HG02623 (cell line): ENCODE data around the gene MAP3K9.

Experiments
- ATAC-seq: cut with Tn5 transposase; IDR thresholded peaks from one replicate; pipeline ENCODE4 v1.9.1; 2021; ENCODE audit warnings: moderate library complexity; ENCODE audit not compliant: unreplicated experiment

The MAP3K9 gene

DNA sequence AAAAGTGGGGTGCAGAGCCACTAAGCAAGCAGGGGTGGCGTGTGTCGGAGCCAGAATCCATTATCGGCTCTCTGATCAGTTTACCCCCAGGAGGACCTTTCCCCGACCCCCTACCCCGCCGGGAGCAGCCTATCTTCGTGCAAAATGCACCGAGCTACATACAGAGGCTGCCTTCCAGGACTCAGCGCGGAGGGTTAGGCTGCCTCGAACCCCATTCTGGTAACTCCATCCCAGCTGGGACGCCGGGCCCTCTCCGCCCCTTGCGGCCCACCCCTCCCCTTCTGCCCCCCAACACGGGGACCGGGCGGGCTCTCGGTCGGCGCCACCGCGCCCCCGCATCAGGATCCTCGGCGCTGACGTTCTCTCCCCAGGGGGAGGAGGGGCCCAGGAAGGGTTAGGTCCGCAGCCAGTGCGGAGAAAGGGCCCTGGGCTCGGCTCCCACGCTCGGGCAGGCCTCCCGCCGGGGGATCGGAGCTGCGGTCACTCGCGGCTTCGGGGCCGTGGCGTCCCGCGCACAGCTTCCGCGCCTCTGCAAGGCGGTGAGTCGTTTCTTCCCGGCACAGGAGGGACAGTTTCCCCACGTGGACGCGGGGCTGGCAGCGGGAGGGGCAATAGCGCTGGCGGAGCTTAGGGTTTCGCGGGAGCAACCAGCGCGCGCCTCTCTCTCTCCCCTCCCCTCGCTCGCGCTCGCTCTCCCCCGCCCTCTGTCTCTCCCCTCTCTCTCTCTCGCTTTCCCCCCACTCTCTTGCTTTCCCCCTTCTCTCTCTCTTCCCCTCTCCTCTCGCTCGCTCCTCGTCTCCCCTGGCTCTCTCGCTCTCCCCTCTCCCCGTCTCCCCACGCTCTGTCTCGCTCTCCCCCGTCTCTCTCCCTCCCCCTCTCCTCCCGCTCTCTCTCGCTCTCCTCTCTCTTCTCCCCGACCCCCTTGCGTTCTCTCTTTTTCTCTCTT lies 12.5 kb upstream of the MAP3K9 start:
- ATAC-seq: no peak

DNA sequence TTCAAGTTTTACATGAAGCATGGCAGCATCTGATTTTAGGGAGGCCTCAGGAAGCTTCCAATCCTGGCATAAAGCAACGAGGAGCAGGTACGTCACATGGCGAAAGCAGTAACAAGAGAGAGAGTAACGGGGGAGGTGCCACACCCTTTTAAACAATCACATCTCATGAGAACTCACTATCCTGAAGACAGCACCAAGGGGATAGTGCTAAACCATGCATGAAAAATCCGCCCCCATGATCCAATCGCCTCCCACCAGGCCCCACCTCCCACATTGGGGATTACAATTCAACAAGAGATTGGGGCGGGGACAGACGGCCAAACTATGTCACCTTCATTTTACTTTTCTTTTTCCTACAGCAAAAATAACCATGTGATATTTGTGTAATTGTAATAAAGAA lies 7.2 kb upstream of the MAP3K9 start:
- ATAC-seq: no peak

DNA sequence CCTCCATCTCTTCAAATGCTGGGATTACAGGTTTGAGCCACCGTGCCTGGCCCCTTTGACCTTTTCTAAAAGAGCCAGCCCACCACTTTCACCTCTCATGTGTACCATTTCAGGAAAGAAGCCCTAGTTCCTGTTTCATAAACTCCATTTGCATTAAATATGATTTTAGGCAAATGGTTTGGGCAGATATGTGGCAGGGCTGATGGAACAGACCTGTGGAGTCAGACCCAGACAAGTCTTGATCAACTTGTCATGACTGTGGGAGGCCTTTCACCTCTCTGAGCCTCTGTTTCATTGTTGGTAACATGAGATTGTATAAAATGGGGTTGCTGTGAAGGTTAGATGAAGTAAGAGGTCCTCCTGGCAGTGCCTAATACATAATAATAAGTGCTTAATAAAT lies 5.2 kb upstream of the MAP3K9 start:
- no peak for ATAC-seq

DNA sequence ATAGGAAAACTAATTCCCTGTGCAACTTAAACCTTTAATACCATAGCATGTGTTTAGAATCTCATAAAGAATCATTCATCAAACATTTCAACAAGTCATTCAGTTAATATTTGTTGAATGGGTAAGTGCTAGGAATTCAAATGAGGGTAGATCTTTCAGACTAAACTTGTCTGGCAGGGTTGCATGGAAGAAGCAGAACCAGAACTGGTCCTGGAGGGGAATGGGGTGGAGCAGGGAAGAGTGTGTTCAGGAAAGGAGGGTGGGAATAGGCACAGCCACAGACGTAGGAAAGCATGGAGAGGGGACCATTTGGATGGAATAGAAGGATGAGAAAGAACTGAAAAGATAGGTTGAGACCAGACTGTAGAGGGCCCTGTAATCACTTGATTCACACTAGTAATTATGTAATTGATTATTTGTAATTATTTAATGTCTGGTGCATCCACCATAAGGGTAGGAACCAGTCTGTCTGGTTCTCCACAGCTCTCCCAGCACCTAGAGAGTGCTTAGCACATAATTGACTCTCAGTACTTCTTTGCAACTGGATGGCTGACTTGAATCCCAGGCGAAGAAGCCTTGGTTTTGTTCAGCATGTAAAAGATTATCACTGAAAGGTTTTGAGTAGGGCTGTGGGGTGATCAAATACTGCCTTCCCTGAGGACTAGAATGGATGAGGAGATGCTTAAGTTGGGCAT lies 3.0 kb upstream of the MAP3K9 start:
- ATAC-seq: no peak

GRCh38 chr14:70811578-70811977 lies 2.3 kb upstream of the MAP3K9 start:
- ATAC-seq: no peak

- no peak for ATAC-seq
Measured at GRCh38 chr14:70811050-70811449, 1.7 kb upstream of the MAP3K9 start.

- ATAC-seq: no peak
Measured at GRCh38 chr14:70810621-70811020, 1.3 kb upstream of the MAP3K9 start.

- peak; percentile 6 for ATAC-seq
Measured at GRCh38 chr14:70808416-70809224, 693 bp downstream of the MAP3K9 start.

- no peak for ATAC-seq
Measured at GRCh38 chr14:70807898-70808415, 1.4 kb downstream of the MAP3K9 start.

DNA sequence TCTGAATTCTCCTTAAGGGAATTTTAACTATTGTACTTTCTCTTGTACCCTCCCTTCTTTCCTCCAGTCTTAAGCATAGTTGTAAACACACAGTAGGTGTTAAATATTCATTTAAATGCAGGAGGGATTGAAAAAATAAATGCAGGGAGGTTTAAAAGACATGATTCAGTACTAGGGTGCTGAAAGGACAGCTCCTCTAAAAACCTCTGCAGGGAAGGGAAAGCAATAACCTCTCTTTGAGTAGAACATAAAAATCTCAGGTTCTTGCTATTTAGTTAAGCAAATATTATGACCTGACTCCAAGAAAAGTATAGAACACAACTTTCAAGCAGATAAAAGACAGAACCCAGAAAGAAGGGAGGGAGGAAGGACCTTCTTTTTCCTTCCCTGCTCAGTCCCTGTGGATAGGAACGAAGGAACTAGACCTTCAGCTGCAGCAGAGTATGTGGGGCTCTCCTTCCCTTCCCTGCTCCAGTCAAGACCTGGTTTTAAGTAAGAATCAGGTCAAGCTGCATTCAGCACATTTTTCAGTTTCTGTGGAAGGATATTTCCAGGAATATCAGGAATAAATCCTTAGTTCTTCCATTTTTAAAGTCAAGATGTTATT lies 4.7 kb downstream of the MAP3K9 start:
- no peak for ATAC-seq

DNA sequence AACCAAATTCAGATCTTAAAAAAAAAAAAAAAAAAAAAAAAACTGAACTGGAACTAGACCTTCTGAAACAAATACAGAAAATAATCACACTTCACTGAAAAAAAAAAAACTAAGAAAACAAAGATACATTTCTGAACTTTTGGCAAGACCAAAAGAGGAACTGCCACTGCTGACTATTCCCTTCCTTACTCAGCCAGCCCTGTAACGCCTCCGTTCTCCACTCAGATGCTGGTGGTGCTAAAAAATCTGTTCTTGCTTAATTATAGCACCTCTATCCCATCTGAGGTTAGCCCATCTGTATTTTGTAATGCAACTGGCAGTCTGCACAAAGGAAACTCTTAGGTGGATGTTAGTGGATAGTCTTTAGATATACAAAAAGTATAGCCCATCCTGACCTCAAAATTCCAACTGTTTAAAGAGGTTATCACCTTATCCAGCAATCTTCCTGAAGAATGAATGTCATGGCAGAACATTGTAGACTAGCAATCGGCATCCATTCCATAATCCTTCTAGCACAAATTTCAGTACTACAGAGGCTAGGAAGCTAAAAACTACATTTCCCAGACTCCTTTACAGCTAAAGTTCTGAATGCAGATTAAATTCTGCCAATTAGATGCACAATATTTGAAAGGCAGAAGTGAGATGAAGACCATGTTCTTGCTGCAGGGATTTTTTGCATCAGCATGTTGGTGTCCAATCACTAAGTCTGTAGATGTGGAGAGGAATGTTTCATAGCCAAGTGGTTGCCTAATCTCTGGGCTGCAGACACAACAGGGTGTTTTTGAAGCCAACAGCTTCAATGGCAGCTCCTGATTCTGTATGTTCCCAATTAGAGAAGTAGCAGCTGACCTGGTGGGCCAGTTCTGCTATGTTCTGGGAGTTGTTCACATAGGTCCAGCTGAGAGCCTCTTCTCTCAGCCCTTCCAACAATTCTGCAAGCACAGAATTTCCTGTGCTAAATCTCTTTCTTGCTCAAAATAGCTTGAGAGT lies 5.7 kb downstream of the MAP3K9 start:
- no peak for ATAC-seq

GRCh38 chr14:70802379-70802778 lies 6.9 kb downstream of the MAP3K9 start:
- ATAC-seq: no peak

DNA sequence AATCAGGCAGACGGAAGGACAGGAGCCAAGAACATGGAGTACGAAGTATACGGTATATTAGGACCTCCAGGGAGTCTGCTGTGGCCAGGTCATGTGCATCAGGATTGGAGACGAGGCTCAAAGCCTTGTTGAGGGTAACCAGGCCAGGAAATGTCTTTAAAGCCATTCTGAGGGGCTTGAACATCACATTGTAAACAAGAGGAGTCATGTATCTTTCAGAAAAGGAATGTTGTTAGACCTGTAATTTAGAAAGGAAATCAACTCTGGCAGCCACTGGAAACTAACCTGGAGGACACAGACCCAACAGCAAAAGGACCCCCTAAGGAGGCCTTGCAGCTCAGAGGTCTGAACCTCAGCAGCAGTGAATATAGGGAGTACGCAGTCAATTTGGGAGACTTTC lies 7.5 kb downstream of the MAP3K9 start:
- no peak for ATAC-seq

DNA sequence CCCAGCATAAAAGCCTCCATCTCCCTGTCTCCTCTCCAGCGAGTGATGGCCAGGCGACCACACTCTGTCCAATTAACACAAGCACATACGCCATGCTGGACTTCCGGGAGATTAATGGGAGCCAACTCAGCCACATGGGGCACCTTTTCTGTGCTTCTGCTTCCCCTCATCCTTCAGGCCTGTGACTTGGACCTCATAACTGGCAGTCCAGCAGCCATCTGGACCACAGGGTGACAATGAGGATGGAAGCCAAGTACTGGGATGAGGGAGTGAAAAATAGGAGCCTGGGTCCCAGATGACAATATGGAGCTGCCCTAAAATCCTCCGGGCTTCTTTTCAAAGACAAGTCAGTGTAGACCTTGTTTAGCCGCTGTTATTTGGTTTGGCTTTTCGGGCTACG lies 12.8 kb downstream of the MAP3K9 start:
- ATAC-seq: no peak

GRCh38 chr14:70794294-70794693 lies 15.0 kb downstream of the MAP3K9 start:
- no peak for ATAC-seq

DNA sequence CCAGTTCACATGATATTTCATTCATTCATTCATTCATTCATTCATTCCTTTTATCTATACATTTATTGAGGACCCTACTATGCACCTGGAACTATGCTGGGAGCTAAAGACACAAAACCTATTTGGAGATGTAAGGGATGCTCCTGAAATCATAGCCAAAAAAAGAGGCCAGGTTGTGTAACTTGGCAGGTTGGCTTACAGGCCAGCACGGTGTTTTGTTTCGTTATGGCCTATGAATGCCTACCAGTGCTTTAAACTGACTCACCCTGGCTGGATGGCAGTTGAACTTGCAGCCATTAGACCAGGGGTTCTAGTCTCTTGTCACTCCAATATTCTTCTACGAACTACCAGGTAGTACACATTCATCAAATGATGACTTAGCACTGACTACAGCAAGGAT lies 15.7 kb downstream of the MAP3K9 start:
- ATAC-seq: no peak

- no peak for ATAC-seq
Measured at GRCh38 chr14:70792939-70793338, 16.4 kb downstream of the MAP3K9 start.

DNA sequence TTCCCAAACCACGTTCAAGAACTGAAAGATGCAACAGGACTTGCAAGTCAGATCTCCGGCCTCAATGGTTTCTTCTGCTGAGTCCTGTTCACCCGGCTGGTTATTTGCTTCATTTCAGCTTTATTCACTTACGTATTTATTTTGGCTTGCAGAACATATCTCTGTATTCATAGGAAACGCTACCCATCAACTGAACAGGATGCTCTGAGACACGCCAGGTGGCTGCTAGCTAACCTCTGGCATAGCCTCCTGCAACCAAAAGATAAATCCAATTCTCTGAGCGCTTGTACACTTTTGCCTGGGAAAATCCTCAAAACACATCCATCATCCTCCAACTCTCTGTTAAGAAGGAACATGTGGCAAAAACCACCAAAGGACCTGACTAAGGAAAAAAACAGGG lies 17.3 kb downstream of the MAP3K9 start:
- ATAC-seq: no peak

DNA sequence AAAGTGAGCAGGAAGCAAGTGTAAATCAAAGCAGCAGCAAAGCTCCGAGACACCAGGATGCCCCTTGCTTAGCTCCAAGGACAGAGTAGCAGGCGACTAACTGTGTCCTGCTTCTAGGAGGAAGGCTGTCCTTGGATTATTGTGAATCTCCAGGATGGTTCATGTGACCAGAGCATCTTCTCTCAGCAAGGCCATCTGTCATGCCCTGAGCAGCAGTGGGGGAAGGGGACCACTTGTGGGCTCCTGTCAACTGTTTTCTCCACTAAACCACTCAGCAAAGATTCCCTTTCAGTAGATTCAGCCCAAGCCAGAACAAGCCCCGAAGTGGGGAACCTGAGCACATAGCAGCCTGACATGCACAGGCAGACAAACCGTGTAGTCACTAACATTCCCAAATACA lies 19.4 kb downstream of the MAP3K9 start:
- ATAC-seq: no peak

DNA sequence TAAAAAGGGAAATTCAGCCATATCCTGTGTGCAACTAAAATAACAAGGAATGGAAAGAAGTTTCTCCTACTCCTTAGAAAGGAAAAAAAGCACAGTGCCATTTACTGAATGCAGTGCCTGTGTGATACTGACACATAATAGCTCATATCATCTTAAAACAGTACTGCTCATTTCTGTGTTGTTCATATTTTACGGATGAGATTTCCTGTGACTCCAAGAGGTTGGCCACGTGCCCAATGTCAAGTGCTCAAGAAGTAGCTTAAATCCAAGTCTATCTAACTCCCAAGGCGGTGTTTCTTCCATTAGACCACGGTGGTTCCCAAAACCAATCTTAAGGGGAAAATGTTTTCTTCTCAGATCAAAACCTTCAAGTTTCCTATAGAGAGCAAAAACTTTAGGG lies 20.0 kb downstream of the MAP3K9 start:
- ATAC-seq: no peak
